ENCODE data around the gene CRTAP. TPM values are rescaled to one million over a fixed set of nuclear protein-coding genes. Genes with fewer than 3 reads are reported as not detected.

The CRTAP gene
- total RNA-seq, 1 experiment from 2014 or later, result 104 TPM

- no peak for ATAC-seq
- intact Hi-C loops (cut with micrococcal nuclease), result no loop called here
- peaks cover 8 to 10% of the 10 kb centered on the region in 2 experiments; a peak in 3 of 4 replicates for H3K4me1 ChIP-seq (ENCODE audit: control insufficient read depth in 1 of 2, insufficient read depth in 2 of 2, low read length in 2 of 2)
Measured at GRCh38 chr3:33064929-33065328, 48.9 kb upstream of the CRTAP start.

More at GRCh38 chr3:33064929-33065328, 48.9 kb upstream of the CRTAP start:
- no peak for TF ChIP-seq MAX (IDR thresholded peaks at IDR 0.05)
- TF ChIP-seq CTCF (IDR thresholded peaks at IDR 0.05 in 2 of 3, conservative IDR thresholded peaks at IDR 0.05 in 1 of 3; ENCODE audit: borderline replicate concordance in 1 of 3, insufficient read depth in 1 of 3, low read depth in 2 of 3, low read length in 2 of 3), result 0 out of 6 replicates have a peak, but pooled peaks of 1 of the 3 experiments have one; percentile 3
- no peak overlapping the region for H3K4me2 ChIP-seq (ENCODE audit: low read length)
- H2AFZ ChIP-seq (ENCODE audit: low read depth, low read length, poor library complexity, severe bottlenecking), result no peak overlapping the region
- H3K27ac ChIP-seq (ENCODE audit: low read depth, low read length), result no peak overlapping the region
- no peak for DNase-seq (ENCODE audit: low read depth, low spot score)
- H3K9ac ChIP-seq (ENCODE audit: low read length), result no peak overlapping the region
- peaks cover 0 to 7% of the 10 kb centered on the region in 2 experiments; a peak in 1 of 4 replicates for H3K36me3 ChIP-seq (ENCODE audit: control insufficient read depth in 1 of 2, insufficient read depth in 2 of 2, low read length in 2 of 2)
- POLR2A ChIA-PET, result no interaction called here
- no TSS peak for BruUV-seq (replicated peaks)
- H3K4me3 ChIP-seq (replicated peaks in 1 of 2; ENCODE audit: low read depth in 1 of 2, low read length in 2 of 2), result no peak overlapping the region
- CTCF ChIA-PET, result interaction anchor here (1.1 kb wide), 1 partner anchor 10 kb away, joined by 3 read pairs; no protein-coding TSS in a partner anchor
- no peaks in the 10 kb centered on the region for H3K9me2 ChIP-seq (ENCODE audit: insufficient read depth)
- no peaks in the 10 kb centered on the region for H3K79me2 ChIP-seq (ENCODE audit: insufficient read depth, low read length)
- H4K20me1 ChIP-seq (ENCODE audit: insufficient read depth), result no peaks in the 10 kb centered on the region
- RAD21 ChIA-PET (ENCODE audit: low non-redundant PET in 1 of 2, low total read pairs in 2 of 2, uncharacterized antibody in 2 of 2, unreplicated experiment in 2 of 2), result no interaction called here
- no peaks in the 10 kb centered on the region for H3K27me3 ChIP-seq (ENCODE audit: insufficient read depth, low read length)
- H3K9me3 ChIP-seq (ENCODE audit: control insufficient read depth in 1 of 2, insufficient read depth in 1 of 2, low read depth in 1 of 2, low read length in 2 of 2), result no peaks in the 10 kb centered on the region
